HG03064 (cell line): Measurements from ENCODE around the gene SH3RF3.

Experiments
- ATAC-seq: cut with Tn5 transposase; IDR thresholded peaks from one replicate; pipeline ENCODE4 v1.9.1; 2021; ENCODE audit warnings: low read depth; ENCODE audit not compliant: unreplicated experiment

Gene SH3RF3

GRCh38 chr2:109256111-109256510, 127.1 kb downstream of the SH3RF3 start:
- ATAC-seq, result no peak

GRCh38 chr2:109256921-109257320, 127.9 kb downstream of the SH3RF3 start:
- no peak for ATAC-seq

- ATAC-seq, result no peak
Observed at GRCh38 chr2:109257653-109258052, 128.6 kb downstream of the SH3RF3 start.

GRCh38 chr2:109258376-109258775, 129.4 kb downstream of the SH3RF3 start:
- no peak for ATAC-seq

- no peak for ATAC-seq
Observed at GRCh38 chr2:109258905-109259540, 130.0 kb downstream of the SH3RF3 start.

GRCh38 chr2:109259671-109260070, 130.7 kb downstream of the SH3RF3 start:
- no peak for ATAC-seq

- ATAC-seq, result no peak
Observed at GRCh38 chr2:109260116-109260855, 131.3 kb downstream of the SH3RF3 start.

GRCh38 chr2:109260886-109261700, 132.1 kb downstream of the SH3RF3 start:
- ATAC-seq, result no peak

- no peak for ATAC-seq
Observed at GRCh38 chr2:109261906-109262631, 133.1 kb downstream of the SH3RF3 start.

GRCh38 chr2:109264595-109265328, 135.8 kb downstream of the SH3RF3 start:
- ATAC-seq, result no peak

- ATAC-seq, result no peak
Observed at GRCh38 chr2:109265369-109265768, 136.4 kb downstream of the SH3RF3 start.

- ATAC-seq, result no peak
Observed at GRCh38 chr2:109265953-109266352, 136.9 kb downstream of the SH3RF3 start.

- ATAC-seq, result no peak
Observed at GRCh38 chr2:109266496-109266895, 137.5 kb downstream of the SH3RF3 start.

GRCh38 chr2:109266998-109267854, 138.2 kb downstream of the SH3RF3 start:
- no peak for ATAC-seq

GRCh38 chr2:109268916-109269315, 139.9 kb downstream of the SH3RF3 start:
- no peak for ATAC-seq

- ATAC-seq, result no peak
Observed at GRCh38 chr2:109269706-109270504, 140.9 kb downstream of the SH3RF3 start.

GRCh38 chr2:109270505-109271312, 141.7 kb downstream of the SH3RF3 start:
- ATAC-seq, result no peak

GRCh38 chr2:109271920-109272319, 142.9 kb downstream of the SH3RF3 start:
- no peak for ATAC-seq
